ENCODE measurements around the gene DENND2A. TPM values are rescaled to one million over a fixed set of nuclear protein-coding genes. Genes with fewer than 3 reads are reported as not detected.
A peak's percentile ranks its signal among the peaks of the same experiment; 100 is the strongest.

DENND2A gene
- total RNA-seq, 1 donor from 2014 or later = not detected

- H3K36me3 Mint-ChIP-seq (ENCODE audit: low read depth) = no peaks in the 10 kb centered on the region
- no peak overlapping the region for H3K27ac Mint-ChIP-seq
- no peak for ATAC-seq (ENCODE audit: low read depth)
- no peak overlapping the region for H3K4me3 Mint-ChIP-seq
- ChIA-PET POLR2A (no interaction called here), CTCF (no interaction called here)
- no peaks in the 10 kb centered on the region for H3K27me3 Mint-ChIP-seq
- no peaks in the 10 kb centered on the region for H3K4me1 Mint-ChIP-seq
- intact Hi-C loops (cut with micrococcal nuclease) = no loop called here
- DNase-seq = no peak
- TF ChIP-seq CTCF (IDR thresholded peaks at IDR 0.05) = no peak
- no peaks in the 10 kb centered on the region for H3K9me3 Mint-ChIP-seq
These were observed 155.6 kb downstream of the DENND2A start for GRCh38 chr7:140484951-140485499.

GRCh38 chr7:140484479-140484878 is 156.1 kb downstream of the DENND2A start:
- TF ChIP-seq CTCF (IDR thresholded peaks at IDR 0.05) = no peak
- ChIA-PET CTCF (no interaction called here), POLR2A (no interaction called here)
- Mint-ChIP-seq H3K4me1 (peaks cover 4% of the 10 kb centered on the region), H3K9me3 (no peaks in the 10 kb centered on the region), H3K27ac (no peak overlapping the region), H3K27me3 (no peaks in the 10 kb centered on the region), H3K4me3 (no peak overlapping the region), H3K36me3 (ENCODE audit: low read depth) (no peaks in the 10 kb centered on the region)
- intact Hi-C loops (cut with micrococcal nuclease) = no loop called here
- DNase-seq = no peak
- no peak for ATAC-seq (ENCODE audit: low read depth)

- no peaks in the 10 kb centered on the region for H3K9me3 Mint-ChIP-seq
- intact Hi-C loops (cut with micrococcal nuclease) = loop anchor here (1.0 to 10.0 kb wide), 15 partner anchors 14 to 1259 kb away; partner anchors contain the start of genes ADCK2, HIPK2, MRPS33 and PARP12
- POLR2A ChIA-PET = interaction anchor here (0.8 to 1.5 kb wide), 4 partner anchors 216 to 1170 kb away, joined by 3 to 4 read pairs (median 3); partner anchors contain the start of gene MRPS33
- H3K27ac Mint-ChIP-seq = peak overlapping the region; percentile 99
- CTCF ChIA-PET = no interaction called here
- DNase-seq (no peak), ATAC-seq (ENCODE audit: low read depth) (no peak)
- peak overlapping the region; percentile 100 for H3K4me3 Mint-ChIP-seq
- peaks cover 30% of the 10 kb centered on the region for H3K4me1 Mint-ChIP-seq
- H3K36me3 Mint-ChIP-seq (ENCODE audit: low read depth) = peaks cover 11% of the 10 kb centered on the region
- no peaks in the 10 kb centered on the region for H3K27me3 Mint-ChIP-seq
- TF ChIP-seq CTCF (IDR thresholded peaks at IDR 0.05) = no peak
These were observed 160.9 kb downstream of the DENND2A start for GRCh38 chr7:140479739-140480084.

- H3K36me3 Mint-ChIP-seq (ENCODE audit: low read depth) = peaks cover 11% of the 10 kb centered on the region
- H3K27me3 Mint-ChIP-seq = no peaks in the 10 kb centered on the region
- no peak for TF ChIP-seq CTCF (IDR thresholded peaks at IDR 0.05)
- H3K27ac Mint-ChIP-seq = peak within 1 kb of the TSS; percentile 99
- H3K4me3 Mint-ChIP-seq = peak within 1 kb of the TSS; percentile 100
- DNase-seq (peak; percentile 92), ATAC-seq (ENCODE audit: low read depth) (peak; percentile 89)
- peaks cover 30% of the 10 kb centered on the region for H3K4me1 Mint-ChIP-seq
- ChIA-PET POLR2A (interaction anchor here (0.6 to 1.7 kb wide), 9 partner anchors 77 to 1171 kb away, joined by 3 to 19 read pairs (median 3); partner anchors contain the start of gene MRPS33), CTCF (interaction anchor here (1.3 to 4.5 kb wide), 2 partner anchors 13 to 535 kb away, joined by 5 to 34 read pairs; no protein-coding TSS in a partner anchor)
- H3K9me3 Mint-ChIP-seq = no peaks in the 10 kb centered on the region
- intact Hi-C loops (cut with micrococcal nuclease) = loop anchor here (1.0 to 10.0 kb wide), 15 partner anchors 14 to 1260 kb away; partner anchors contain the start of genes ADCK2, HIPK2, MRPS33 and PARP12
These were observed 161.4 kb downstream of the DENND2A start, which contains the start of gene MKRN1 for GRCh38 chr7:140479062-140479738. MKRN1 (minus strand) TSS chr7:140479505; CDS start chr7:140479344, 161 bp downstream.
